Panc1 (cell line): ENCODE results near the gene TES. TPM values are rescaled to one million over a fixed set of nuclear protein-coding genes. Genes with fewer than 3 reads are reported as not detected.

Experiments
- ATAC-seq: fragments of 200-7000 bp; cut with Tn5 transposase; 2 replicates; pipeline ENCODE4 v1.9.1; 2020; ENCODE audit warnings: mild to moderate bottlenecking, moderate library complexity
- BruUV-seq: library from RNA; stranded (reverse); fragments of 400-500 nt; replicated peaks from 2 replicates; lab custom pipeline; 2021; lab: Mats Ljungman, UMichigan
- CTCF ChIA-PET: fragments of 300-600 bp; sonication (Branson Sonifier 250); formaldehyde crosslinking; loops from one replicate; lab custom pipeline; 2022; ENCODE audit warnings: antibody characterized with exemption; lab: Charles Lee
- POLR2A ChIA-PET: fragments of 300-600 bp; sonication (Branson Sonifier 250); formaldehyde crosslinking; loops from one replicate; lab custom pipeline; 2022; ENCODE audit warnings: antibody characterized with exemption; lab: Charles Lee
- DNase-seq: peaks from one replicate; pipeline ENCODE4 v3.0.0-alpha.2; 2010; ENCODE audit warnings: low read depth, low spot score
- H3K27ac ChIP-seq: 2 replicates; pipeline ENCODE4 v1.5.1; 2011; ENCODE audit warnings: mild to moderate bottlenecking, low read length, inconsistent platforms
- H3K27me3 ChIP-seq: fragments of 200-500 bp; sonication (Bioruptor generic); 2 replicates; pipeline ENCODE4 v1.6.0; 2014; ENCODE audit warnings: low read length, inconsistent platforms; ENCODE audit not compliant: control insufficient read depth, insufficient read depth
- H3K36me3 ChIP-seq: fragments of 200-500 bp; sonication (Bioruptor generic); 2 replicates; pipeline ENCODE4 v1.5.1; 2014; ENCODE audit warnings: inconsistent platforms, mild to moderate bottlenecking, low read length, moderate library complexity; ENCODE audit not compliant: control insufficient read depth, insufficient read depth
- H3K4me1 ChIP-seq: 2 replicates; pipeline ENCODE4 v1.5.1; 2011; ENCODE audit warnings: inconsistent platforms, mild to moderate bottlenecking, low read length, moderate library complexity; ENCODE audit not compliant: control insufficient read depth, insufficient read depth
- H3K4me3 ChIP-seq, 2 experiments: 2 replicates each; pipeline ENCODE4 v1.5.1; 2011 to 2012; ENCODE audit warnings: low read depth in 2 of 2, low read length in 2 of 2, mild to moderate bottlenecking in 2 of 2, inconsistent platforms in 1 of 2, moderate library complexity in 1 of 2
- H3K9me3 ChIP-seq: fragments of 200-500 bp; sonication (Bioruptor generic); 2 replicates; pipeline ENCODE4 v1.5.1; 2014; ENCODE audit warnings: low read depth, mild to moderate bottlenecking, inconsistent platforms, low read length, moderate library complexity; ENCODE audit not compliant: control insufficient read depth, insufficient read depth
- POLR2AphosphoS5 ChIP-seq: IDR thresholded peaks from 2 replicates; pipeline ENCODE4 v1.6.1; 2012; ENCODE audit warnings: mild to moderate bottlenecking, low read depth, low read length, moderate library complexity
- REST ChIP-seq, 2 experiments: IDR thresholded peaks; 2 replicates each; pipeline ENCODE4 v1.6.1; 2011 to 2012; ENCODE audit warnings: low read depth in 2 of 2, control low read depth in 1 of 2, low read length in 1 of 2, mild to moderate bottlenecking in 1 of 2, moderate library complexity in 1 of 2; ENCODE audit not compliant: insufficient read depth in 1 of 2
- SIN3A ChIP-seq: IDR thresholded peaks from 2 replicates; pipeline ENCODE4 v1.6.1; 2012; ENCODE audit warnings: low read depth, mild to moderate bottlenecking, low read length, moderate library complexity, borderline replicate concordance; ENCODE audit not compliant: insufficient read depth
- TCF7L2 ChIP-seq: IDR thresholded peaks from 2 replicates; pipeline ENCODE4 v1.6.1; 2011; ENCODE audit warnings: mild to moderate bottlenecking, low read depth, low read length, inconsistent platforms
- in situ Hi-C: cut with HindIII; loops from 2 replicates; pipeline ENCODE4 v1.10.0; 2016; ENCODE audit warnings: low sequenced_read_pairs, low pct_unique_long_range_greater_than_20kb
- intact Hi-C: fragments of 100-400 bp; cut with micrococcal nuclease; formaldehyde crosslinking; loops from one replicate; pipeline ENCODE4 v1.10.0; 2022; ENCODE audit not compliant: unreplicated experiment
- total RNA-seq: library from RNA; stranded (reverse); gene quantifications from one replicate; pipeline ENCODE4 v1.2.1, GENCODE V29; 2021; ENCODE audit not compliant: unreplicated experiment
- TF ChIP-seq, protein P1 (sequence below): fragments of 450-650 bp; IDR thresholded peaks from 2 replicates; pipeline ENCODE4 v1.5.1; 2017; ENCODE audit warnings: mild to moderate bottlenecking

Gene TES
- total RNA-seq, 1 experiment from 2014 or later = 99.4 TPM

- Histone ChIP-seq H3K4me3 (no peak overlapping the region), H3K36me3 (no peaks in the 10 kb centered on the region), H3K9me3 (no peaks in the 10 kb centered on the region), H3K27me3 (no peaks in the 10 kb centered on the region), H3K27ac (no peak overlapping the region), H3K4me1 (no peaks in the 10 kb centered on the region)
- in situ Hi-C loops (no loop called here), intact Hi-C loops (no loop called here)
- POLR2A ChIA-PET = no interaction called here
- ATAC-seq (no peak), DNase-seq (no peak)
- no TSS peak for BruUV-seq
- CTCF ChIA-PET = interaction anchor here (0.6 kb wide), 1 partner anchor 668 kb away, joined by 3 read pairs; no protein-coding TSS in a partner anchor
- no peak for TF ChIP-seq SIN3A
- TF ChIP-seq, protein P1, sequence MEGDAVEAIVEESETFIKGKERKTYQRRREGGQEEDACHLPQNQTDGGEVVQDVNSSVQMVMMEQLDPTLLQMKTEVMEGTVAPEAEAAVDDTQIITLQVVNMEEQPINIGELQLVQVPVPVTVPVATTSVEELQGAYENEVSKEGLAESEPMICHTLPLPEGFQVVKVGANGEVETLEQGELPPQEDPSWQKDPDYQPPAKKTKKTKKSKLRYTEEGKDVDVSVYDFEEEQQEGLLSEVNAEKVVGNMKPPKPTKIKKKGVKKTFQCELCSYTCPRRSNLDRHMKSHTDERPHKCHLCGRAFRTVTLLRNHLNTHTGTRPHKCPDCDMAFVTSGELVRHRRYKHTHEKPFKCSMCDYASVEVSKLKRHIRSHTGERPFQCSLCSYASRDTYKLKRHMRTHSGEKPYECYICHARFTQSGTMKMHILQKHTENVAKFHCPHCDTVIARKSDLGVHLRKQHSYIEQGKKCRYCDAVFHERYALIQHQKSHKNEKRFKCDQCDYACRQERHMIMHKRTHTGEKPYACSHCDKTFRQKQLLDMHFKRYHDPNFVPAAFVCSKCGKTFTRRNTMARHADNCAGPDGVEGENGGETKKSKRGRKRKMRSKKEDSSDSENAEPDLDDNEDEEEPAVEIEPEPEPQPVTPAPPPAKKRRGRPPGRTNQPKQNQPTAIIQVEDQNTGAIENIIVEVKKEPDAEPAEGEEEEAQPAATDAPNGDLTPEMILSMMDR = no peak
- no peak for TF ChIP-seq POLR2AphosphoS5
- no peak for TF ChIP-seq REST (IDR thresholded peaks at IDR 0.05; ENCODE audit: insufficient read depth in 1 of 2, low read depth in 2 of 2, low read length in 1 of 2)
- no peak for TF ChIP-seq TCF7L2
Observed at GRCh38 chr7:116196947-116197346, 13.4 kb upstream of the TES start.

DNA sequence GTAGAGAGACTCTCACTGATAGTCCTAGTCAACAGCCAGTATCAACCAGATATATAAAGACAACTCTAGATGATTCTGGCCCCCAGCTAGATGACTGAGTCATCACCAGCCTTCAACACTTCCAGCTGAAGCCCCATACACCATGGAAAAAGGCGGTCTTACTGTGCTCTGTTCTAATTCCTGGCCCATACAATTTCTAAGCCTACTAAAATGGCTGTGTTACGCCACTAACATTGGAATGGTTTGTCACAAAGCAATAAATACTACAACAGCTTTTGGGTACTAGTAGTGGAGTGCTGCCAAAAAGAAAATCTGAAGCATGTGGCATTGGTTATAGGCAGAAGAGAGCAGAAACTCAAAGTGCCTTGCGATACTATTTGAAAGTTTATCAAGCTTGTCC, 13.0 kb upstream of the TES start:
- Histone ChIP-seq H3K4me1 (no peaks in the 10 kb centered on the region), H3K36me3 (no peaks in the 10 kb centered on the region), H3K9me3 (no peaks in the 10 kb centered on the region), H3K27ac (no peak overlapping the region), H3K4me3 (no peak overlapping the region), H3K27me3 (no peaks in the 10 kb centered on the region)
- ATAC-seq = no peak
- TF ChIP-seq TCF7L2 (no peak), POLR2AphosphoS5 (no peak), REST (IDR thresholded peaks at IDR 0.05; ENCODE audit: insufficient read depth in 1 of 2, low read depth in 2 of 2, low read length in 1 of 2) (no peak), SIN3A (no peak)
- TF ChIP-seq, protein P1 = no peak
- in situ Hi-C loops (no loop called here), intact Hi-C loops (no loop called here)
- no TSS peak for BruUV-seq
- DNase-seq = no peak
- ChIA-PET CTCF (interaction anchor here (0.6 kb wide), 1 partner anchor 667 kb away, joined by 3 read pairs; no protein-coding TSS in a partner anchor), POLR2A (no interaction called here)
